Testis (tissue), 2 donors: ENCODE results near the gene GALT.

Experiments
- POLR2A ChIP-seq: fragments of 450-650 bp; IDR thresholded peaks from one replicate; pipeline ENCODE4 v1.6.1; 2017; ENCODE audit warnings: antibody characterized with exemption, mild to moderate bottlenecking, moderate library complexity
- TF ChIP-seq, protein P1 (sequence below), 3 experiments: fragments of 450-650 bp in 2 of 3; fragments of 200-600 bp in 1 of 3; sonication (generic) in 1 of 3; IDR thresholded peaks; one replicate each; pipeline ENCODE4 v1.5.1; 2016 to 2019; ENCODE audit warnings: antibody characterized with exemption in 3 of 3, mild to moderate bottlenecking in 2 of 3, moderate library complexity in 1 of 3

DNA sequence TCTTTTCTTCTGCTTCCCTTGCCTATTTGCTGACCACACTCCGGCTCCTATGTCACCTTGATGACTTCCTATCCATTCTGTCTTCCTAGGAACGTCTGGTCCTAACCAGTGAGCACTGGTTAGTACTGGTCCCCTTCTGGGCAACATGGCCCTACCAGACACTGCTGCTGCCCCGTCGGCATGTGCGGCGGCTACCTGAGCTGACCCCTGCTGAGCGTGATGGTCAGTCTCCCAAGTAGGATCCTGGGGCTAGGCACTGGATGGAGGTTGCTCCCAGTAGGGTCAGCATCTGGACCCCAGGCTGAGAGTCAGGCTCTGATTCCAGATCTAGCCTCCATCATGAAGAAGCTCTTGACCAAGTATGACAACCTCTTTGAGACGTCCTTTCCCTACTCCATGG, 2.2 kb downstream of the GALT start:
- no peak for TF ChIP-seq POLR2A
- TF ChIP-seq, protein P1, sequence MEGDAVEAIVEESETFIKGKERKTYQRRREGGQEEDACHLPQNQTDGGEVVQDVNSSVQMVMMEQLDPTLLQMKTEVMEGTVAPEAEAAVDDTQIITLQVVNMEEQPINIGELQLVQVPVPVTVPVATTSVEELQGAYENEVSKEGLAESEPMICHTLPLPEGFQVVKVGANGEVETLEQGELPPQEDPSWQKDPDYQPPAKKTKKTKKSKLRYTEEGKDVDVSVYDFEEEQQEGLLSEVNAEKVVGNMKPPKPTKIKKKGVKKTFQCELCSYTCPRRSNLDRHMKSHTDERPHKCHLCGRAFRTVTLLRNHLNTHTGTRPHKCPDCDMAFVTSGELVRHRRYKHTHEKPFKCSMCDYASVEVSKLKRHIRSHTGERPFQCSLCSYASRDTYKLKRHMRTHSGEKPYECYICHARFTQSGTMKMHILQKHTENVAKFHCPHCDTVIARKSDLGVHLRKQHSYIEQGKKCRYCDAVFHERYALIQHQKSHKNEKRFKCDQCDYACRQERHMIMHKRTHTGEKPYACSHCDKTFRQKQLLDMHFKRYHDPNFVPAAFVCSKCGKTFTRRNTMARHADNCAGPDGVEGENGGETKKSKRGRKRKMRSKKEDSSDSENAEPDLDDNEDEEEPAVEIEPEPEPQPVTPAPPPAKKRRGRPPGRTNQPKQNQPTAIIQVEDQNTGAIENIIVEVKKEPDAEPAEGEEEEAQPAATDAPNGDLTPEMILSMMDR (IDR thresholded peaks at IDR 0.05): no peak
